Glomerular visceral epithelial cell (primary cell): Measurements from ENCODE around the gene KRT8.
A peak's percentile ranks its signal among the peaks of the same experiment; 100 is the strongest.

Experiments
- DNase-seq: peaks from one replicate; pipeline ENCODE4 v3.0.0-alpha.2; 2016; ENCODE audit errors: extremely low spot score

The KRT8 gene

GRCh38 chr12:52925717-52926595 is 21.1 kb upstream of the KRT8 start:
- peak; percentile 29 for DNase-seq

- DNase-seq = peak; percentile 78
Measured at GRCh38 chr12:52924764-52925716, 20.2 kb upstream of the KRT8 start.

GRCh38 chr12:52921488-52922165 is 16.8 kb upstream of the KRT8 start:
- DNase-seq = no peak

GRCh38 chr12:52920937-52921336 is 16.1 kb upstream of the KRT8 start:
- no peak for DNase-seq

- DNase-seq = no peak
Measured at GRCh38 chr12:52918784-52919183, 13.9 kb upstream of the KRT8 start.

GRCh38 chr12:52918351-52918750 is 13.5 kb upstream of the KRT8 start:
- DNase-seq = no peak

GRCh38 chr12:52917800-52918199 is 12.9 kb upstream of the KRT8 start:
- DNase-seq = no peak

GRCh38 chr12:52916216-52916615 is 11.3 kb upstream of the KRT8 start:
- DNase-seq = no peak

GRCh38 chr12:52915637-52916036 is 10.8 kb upstream of the KRT8 start:
- no peak for DNase-seq

- DNase-seq = no peak
Measured at GRCh38 chr12:52914576-52915121, 9.8 kb upstream of the KRT8 start.

- no peak for DNase-seq
Measured at GRCh38 chr12:52913431-52913821, 8.6 kb upstream of the KRT8 start.

GRCh38 chr12:52912711-52913430 is 8.0 kb upstream of the KRT8 start:
- DNase-seq = no peak

GRCh38 chr12:52910248-52910883 is 5.5 kb upstream of the KRT8 start:
- DNase-seq = no peak

- DNase-seq = no peak
Measured at GRCh38 chr12:52909796-52910195, 4.9 kb upstream of the KRT8 start.

- no peak for DNase-seq
Measured at GRCh38 chr12:52909331-52909730, 4.5 kb upstream of the KRT8 start.

GRCh38 chr12:52907092-52907810 is 2.4 kb upstream of the KRT8 start:
- peak; percentile 70 for DNase-seq

GRCh38 chr12:52906191-52906601 is 1.3 kb upstream of the KRT8 start:
- no peak for DNase-seq

GRCh38 chr12:52903855-52904508 is 894 bp downstream of the KRT8 start:
- DNase-seq = peak; percentile 83

GRCh38 chr12:52903285-52903854 is 1.5 kb downstream of the KRT8 start:
- peak; percentile 88 for DNase-seq
